ENCODE results near the gene TSPAN7.

Gene TSPAN7

DNA sequence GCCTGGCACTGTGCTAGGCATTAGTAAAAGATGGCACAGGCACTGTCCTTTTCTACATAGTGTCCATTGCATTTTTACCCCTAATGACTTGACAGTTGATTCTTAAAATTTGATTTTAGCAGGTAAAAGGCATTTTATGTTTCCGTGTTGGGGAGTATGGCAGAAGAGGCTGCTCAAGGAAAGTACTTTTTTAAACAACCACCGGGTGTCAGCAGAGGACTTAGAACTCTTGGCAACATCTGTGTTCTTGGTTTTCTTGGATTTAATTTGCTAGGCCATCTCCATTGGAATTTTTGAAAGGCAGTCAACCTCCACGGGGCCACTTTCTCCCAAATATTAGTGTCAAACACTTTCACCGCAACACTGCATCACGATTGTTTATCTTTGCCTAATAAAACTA is 102.9 kb downstream of the TSPAN7 start:
- FAIRE-seq (no peak), DNase-seq (ENCODE audit: insufficient read length, low spot score) (peak; percentile 2)
- TF ChIP-seq POLR2A (IDR thresholded peaks at IDR 0.05; ENCODE audit: low read depth, low read length): no peak

DNA sequence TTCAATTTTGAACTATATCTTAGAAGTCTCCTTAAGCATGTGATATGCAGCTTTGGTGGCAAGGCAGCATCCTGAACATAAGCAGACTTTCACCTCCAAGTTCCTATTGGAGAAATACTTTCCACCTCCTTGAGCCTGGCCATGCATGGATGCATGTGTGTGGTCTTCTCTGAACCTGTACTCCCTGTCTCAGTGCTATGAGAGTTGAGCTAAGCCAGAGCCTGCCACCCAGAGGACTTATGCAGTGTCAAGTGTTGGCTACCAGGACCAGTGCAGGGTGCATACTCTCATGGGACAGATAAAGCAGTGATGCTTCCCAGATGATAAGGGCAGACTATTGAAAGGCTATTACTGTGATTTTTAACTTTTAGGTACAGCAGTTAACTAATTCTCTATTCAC is 105.6 kb downstream of the TSPAN7 start:
- FAIRE-seq (no peak), DNase-seq (ENCODE audit: insufficient read length, low spot score) (no peak)
- no peak for TF ChIP-seq POLR2A (IDR thresholded peaks at IDR 0.05; ENCODE audit: low read depth, low read length)

DNA sequence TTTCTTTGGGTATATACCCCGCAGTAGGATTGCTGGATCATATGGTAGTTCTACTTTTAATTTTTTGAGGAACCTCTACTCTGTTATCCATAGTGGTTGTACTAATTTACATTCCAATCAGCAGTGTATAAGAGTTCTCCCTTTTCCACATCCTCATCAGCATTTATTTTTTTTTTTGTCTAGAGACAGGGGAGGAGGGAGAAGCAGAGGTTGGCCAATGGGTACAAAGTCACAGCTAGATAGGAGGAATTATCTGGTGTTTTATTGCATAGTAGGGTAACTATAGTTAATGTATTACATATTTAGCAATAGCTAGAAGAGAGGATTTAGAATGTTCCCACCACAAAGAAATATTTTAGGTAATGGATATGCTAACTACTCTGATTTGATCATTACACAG is 107.4 kb downstream of the TSPAN7 start:
- no peak for DNase-seq (ENCODE audit: insufficient read length, low spot score)
- FAIRE-seq: no peak
- no peak for TF ChIP-seq POLR2A (IDR thresholded peaks at IDR 0.05; ENCODE audit: low read depth, low read length)

DNA sequence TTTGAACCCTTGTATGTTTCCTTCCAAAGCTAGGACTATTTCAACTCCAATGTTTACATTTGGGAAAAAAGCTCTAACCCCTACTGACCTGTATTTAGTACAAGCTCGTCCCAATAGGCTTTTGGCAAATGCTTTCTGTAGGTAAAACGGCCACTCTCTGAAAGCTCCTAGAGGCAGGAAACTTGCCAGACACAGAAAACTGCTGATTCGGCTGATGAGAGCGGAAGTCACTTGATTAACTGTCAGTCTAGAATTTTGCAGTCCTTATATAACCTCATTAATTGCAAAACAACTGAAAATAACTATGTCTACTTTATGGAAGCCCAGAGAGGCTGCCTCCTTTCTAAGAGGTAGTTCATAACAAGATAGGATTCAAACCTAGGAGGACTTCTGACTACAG is 108.1 kb downstream of the TSPAN7 start:
- no peak for FAIRE-seq
- TF ChIP-seq POLR2A (IDR thresholded peaks at IDR 0.05; ENCODE audit: low read depth, low read length): no peak
- DNase-seq (ENCODE audit: insufficient read length, low spot score): no peak

DNA sequence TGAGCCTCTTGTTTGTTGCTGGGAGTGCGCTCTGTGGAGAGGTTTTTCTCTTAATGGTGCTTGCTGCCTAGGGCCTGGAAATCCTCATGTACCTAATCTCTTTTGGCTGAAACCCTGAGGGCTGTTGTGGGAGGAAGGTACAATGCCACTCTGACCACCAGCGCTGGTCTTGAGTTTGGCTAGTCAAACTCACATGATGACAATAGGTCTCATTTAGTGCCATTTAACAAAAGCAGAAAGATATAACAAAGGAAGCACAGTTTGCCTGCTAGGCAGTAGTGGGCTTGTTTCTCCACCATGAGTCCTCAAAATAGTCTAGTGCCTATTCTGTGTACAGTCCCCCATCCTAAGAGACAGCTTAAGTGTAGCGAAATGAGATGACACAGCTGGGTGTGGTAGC is 111.3 kb downstream of the TSPAN7 start:
- DNase-seq (ENCODE audit: insufficient read length, low spot score): no peak
- TF ChIP-seq POLR2A (IDR thresholded peaks at IDR 0.05; ENCODE audit: low read depth, low read length): no peak
- FAIRE-seq: no peak

DNA sequence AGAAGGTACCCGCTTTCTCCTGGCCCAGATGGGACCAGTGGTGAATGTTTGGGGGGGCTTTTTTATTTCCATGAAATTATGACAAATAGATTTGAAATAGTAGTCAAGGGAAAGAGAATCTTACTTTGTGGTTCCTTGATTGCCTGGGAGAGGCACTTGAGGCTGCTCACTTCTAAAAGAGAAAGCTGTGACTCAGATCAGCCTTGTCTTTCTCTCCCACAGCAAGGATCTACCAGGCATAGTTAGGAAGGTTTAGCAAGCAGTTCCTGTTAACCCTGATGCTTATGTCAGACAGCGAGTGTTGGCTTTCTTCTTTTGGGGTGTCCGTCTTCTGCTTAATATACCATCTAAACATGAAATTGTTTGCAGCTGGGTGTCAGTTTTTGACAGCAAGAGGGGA is 114.5 kb downstream of the TSPAN7 start:
- no peak for DNase-seq (ENCODE audit: insufficient read length, low spot score)
- FAIRE-seq: no peak
- no peak for TF ChIP-seq POLR2A (IDR thresholded peaks at IDR 0.05; ENCODE audit: low read depth, low read length)

DNA sequence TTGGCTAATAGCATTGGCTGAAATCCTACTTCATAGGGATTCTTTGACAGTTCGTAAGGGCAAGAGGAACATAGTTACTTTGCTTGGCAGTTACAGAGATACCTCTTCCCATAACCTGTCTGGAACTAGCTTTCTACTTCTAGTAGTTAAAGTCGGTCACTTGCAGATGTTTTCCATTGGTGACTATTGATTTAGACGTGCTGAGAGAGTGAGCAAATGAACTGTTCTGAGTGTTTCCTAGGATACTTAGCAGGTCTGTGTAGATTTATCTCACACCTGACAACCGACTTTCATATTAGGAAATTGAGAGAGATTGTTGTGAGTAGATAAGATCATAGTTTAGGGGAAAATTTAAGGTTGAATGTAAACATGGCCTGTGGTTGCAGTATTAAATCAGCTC is 116.8 kb downstream of the TSPAN7 start:
- FAIRE-seq (no peak), DNase-seq (ENCODE audit: insufficient read length, low spot score) (no peak)
- TF ChIP-seq POLR2A (IDR thresholded peaks at IDR 0.05; ENCODE audit: low read depth, low read length): no peak

DNA sequence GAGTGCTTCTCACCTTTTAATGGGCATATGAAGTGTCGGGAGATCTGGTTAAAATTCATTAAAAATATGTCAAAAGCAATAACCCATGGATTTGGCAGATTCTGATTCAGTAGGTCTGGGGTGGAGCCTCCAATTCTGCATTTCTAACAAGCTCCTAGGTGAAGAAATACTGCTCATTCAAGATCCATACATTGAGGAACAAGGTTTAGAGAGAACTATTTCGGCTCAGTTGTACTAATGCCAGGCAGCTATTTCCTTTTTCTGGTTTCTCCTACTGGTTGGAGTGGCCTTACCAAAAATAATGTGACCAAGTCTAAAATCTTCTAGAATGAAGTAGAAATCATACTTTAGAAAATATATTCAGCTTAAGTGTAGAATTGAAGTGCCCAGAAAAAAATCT is 117.5 kb downstream of the TSPAN7 start:
- DNase-seq (ENCODE audit: insufficient read length, low spot score): no peak
- TF ChIP-seq POLR2A (IDR thresholded peaks at IDR 0.05; ENCODE audit: low read depth, low read length): no peak
- no peak for FAIRE-seq

DNA sequence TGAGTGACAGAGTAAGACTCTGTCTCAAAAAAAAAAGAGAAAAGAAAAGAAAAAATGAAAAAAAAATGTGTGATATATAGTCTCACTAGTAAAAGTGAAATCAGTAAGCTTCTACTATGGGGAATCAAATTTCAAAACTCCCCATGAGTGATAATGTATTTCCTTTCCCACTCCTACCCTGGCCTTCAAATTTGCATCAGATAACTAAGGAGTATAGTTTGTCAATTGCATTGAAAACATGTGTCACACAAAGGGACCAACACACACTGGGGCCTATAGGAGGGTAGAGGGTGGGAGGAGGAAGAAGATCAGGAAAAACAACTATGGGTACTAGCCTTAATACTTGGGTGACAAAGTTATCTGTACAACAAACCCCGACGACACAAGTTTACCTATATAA is 118.4 kb downstream of the TSPAN7 start:
- TF ChIP-seq POLR2A (IDR thresholded peaks at IDR 0.05; ENCODE audit: low read depth, low read length): no peak
- FAIRE-seq (no peak), DNase-seq (ENCODE audit: insufficient read length, low spot score) (no peak)

DNA sequence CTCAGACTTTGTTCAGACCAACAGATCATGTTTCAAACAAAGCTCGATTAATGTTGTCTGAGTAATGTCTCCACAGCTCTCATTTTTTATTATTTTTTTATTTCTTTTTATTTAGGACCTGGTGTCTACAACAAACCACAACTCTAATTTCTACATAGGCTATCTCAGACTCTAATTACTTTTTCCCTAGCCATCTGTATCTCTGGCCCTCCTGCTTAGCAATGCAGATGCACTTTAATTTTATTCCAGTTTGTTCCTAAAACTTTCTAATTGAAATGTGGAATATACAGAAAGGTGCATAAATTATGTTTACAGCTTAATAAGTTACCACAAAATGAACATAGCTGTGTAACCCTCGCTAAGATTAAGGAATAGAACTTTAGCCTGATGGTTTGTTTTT is 120.8 kb downstream of the TSPAN7 start:
- DNase-seq (ENCODE audit: insufficient read length, low spot score) (no peak), FAIRE-seq (no peak)
- no peak for TF ChIP-seq POLR2A (IDR thresholded peaks at IDR 0.05; ENCODE audit: low read depth, low read length)

DNA sequence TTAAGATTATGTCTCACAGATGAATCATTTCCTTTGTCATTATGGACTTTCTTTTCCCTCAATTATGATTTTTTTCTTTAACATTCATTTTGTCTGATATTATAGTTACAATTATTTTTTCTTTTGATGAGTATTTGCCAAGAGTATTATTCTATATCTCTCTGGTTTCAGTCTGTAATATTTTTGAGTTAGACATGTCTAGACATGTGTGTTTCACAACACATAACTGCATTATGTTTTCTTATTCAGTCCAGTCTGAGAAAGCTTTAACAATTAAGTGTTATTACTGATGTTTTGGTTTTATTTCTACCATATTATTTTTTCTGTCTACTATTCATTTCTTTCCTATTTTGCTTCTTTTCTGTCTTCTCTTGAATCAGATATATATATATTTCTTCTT is 131.6 kb downstream of the TSPAN7 start:
- TF ChIP-seq POLR2A (IDR thresholded peaks at IDR 0.05; ENCODE audit: low read depth, low read length): no peak
- DNase-seq (ENCODE audit: insufficient read length, low spot score) (no peak), FAIRE-seq (no peak)

DNA sequence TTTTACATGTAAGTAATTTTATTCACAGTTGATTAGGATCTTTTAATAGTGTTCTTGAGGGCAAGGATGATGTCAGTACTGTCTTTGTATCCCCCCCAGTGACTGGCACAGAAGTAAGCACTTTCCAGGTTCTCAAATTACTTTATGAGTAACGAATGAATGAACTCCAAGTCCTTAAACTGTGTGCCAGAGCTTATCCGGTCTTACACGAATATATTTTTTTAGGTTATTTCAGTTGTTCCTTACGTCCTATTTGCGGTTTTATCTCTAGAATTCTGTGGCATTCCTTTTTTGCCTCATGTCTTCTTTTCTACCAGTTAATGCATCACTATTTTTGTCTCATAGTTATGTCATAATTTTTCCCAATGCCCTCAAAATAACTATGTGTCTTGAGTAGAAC is 133.1 kb downstream of the TSPAN7 start:
- FAIRE-seq (no peak), DNase-seq (ENCODE audit: insufficient read length, low spot score) (no peak)
- TF ChIP-seq POLR2A (IDR thresholded peaks at IDR 0.05; ENCODE audit: low read depth, low read length): no peak

DNA sequence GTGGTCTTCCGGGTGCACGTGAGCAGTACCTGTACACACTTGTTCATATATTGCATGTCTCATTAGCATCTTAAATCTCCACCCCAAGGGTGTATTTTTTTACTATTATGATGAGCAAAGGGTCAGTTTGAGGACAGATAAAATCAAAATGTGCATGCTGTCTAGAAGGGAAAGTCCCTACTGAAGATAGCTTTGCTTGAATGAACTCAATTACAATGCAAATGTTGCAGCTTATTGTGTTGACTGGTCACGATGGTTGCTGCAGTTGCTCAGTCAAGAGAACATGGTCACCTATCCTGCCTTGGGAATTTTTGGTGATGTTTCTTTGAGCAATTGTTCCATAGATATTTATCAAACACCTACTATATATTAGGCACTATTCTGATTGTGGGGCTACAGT is 136.1 kb downstream of the TSPAN7 start:
- DNase-seq (ENCODE audit: insufficient read length, low spot score): no peak
- TF ChIP-seq POLR2A (IDR thresholded peaks at IDR 0.05; ENCODE audit: low read depth, low read length): no peak
- no peak for FAIRE-seq

DNA sequence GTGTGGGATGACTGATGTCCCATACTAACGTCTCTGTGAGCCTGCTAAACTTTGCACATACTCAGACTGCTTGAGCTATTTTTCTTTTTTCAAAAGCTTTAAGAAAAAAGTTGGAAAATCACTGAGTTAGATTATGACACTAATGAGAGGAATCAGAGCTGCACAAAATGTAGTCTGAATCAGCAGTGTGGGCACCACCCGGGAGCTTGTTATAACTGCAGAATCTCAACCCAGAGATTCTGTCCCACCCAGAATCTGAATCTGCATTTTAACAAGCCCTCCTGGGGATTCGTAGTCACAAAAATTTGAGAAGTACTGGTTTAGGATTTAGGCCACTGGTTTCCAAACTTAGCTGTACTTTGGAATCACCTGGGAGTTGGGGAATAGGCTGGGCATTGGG is 137.8 kb downstream of the TSPAN7 start:
- DNase-seq (ENCODE audit: insufficient read length, low spot score): no peak
- no peak for FAIRE-seq
- no peak for TF ChIP-seq POLR2A (IDR thresholded peaks at IDR 0.05; ENCODE audit: low read depth, low read length)

DNA sequence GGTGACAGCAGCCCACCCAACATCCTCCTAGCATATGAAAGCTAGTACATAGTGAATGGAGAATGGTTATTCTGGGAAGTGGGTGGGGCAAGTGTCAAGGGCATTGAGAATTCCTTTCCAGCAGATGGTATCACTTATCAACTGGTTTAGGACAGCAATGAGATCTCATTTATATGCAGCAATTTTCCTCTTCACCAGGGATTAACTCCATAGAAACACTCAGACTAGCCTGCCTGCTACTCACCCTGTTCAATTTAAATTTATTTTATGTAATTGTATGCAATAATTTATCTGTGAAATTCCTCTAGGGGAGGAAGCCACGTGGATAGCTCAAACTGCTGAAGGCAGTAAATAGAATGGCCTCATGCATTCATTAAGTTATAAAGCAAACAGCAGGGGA is 138.4 kb downstream of the TSPAN7 start:
- FAIRE-seq (no peak), DNase-seq (ENCODE audit: insufficient read length, low spot score) (no peak)
- TF ChIP-seq POLR2A (IDR thresholded peaks at IDR 0.05; ENCODE audit: low read depth, low read length): no peak

DNA sequence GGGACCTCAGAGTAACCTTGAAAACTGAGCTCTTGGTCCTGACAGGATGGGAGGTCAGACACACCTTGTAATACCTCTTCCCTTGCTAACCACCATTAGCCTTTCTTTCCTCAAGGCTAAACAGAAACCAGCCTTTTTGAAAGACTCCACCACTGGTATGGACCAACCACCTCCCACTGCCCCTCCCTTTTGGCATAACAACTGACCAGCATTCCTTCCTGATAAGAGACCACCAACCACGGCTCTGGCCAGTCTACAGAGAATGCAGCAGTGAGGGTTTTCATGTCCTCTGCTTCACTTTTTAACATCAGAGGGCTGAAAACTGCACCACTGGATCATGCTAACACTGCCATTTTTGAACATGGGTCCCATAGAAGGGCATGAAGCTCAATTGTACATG is 139.7 kb downstream of the TSPAN7 start:
- FAIRE-seq (no peak), DNase-seq (ENCODE audit: insufficient read length, low spot score) (no peak)
- TF ChIP-seq POLR2A (IDR thresholded peaks at IDR 0.05; ENCODE audit: low read depth, low read length): no peak

Measured in H54 (cell line).